NCI-H510A treated with DMSO at 0.1 percent for 48 hours (cell line): ENCODE data around the gene NCAPG2.

Source experiments
- DNase-seq: peaks from one replicate; lab custom pipeline; 2025; lab: John Stamatoyannopoulos, UW

Gene NCAPG2

GRCh38 chr7:158733220-158733519 lies 28.6 kb upstream of the NCAPG2 start:
- no peak for DNase-seq

- DNase-seq, result no peak
Measured at GRCh38 chr7:158732494-158733219, 28.1 kb upstream of the NCAPG2 start.

- no peak for DNase-seq
Measured at GRCh38 chr7:158731761-158732160, 27.2 kb upstream of the NCAPG2 start.

GRCh38 chr7:158730383-158731346 lies 26.1 kb upstream of the NCAPG2 start:
- DNase-seq, result no peak

GRCh38 chr7:158729646-158730382 lies 25.2 kb upstream of the NCAPG2 start:
- no peak for DNase-seq

GRCh38 chr7:158728911-158729645 lies 24.5 kb upstream of the NCAPG2 start:
- no peak for DNase-seq

- no peak for DNase-seq
Measured at GRCh38 chr7:158727690-158728089, 23.1 kb upstream of the NCAPG2 start.

GRCh38 chr7:158726277-158726807 lies 21.7 kb upstream of the NCAPG2 start:
- DNase-seq, result no peak

GRCh38 chr7:158725506-158725800 lies 20.8 kb upstream of the NCAPG2 start:
- DNase-seq, result no peak

GRCh38 chr7:158724658-158725505 lies 20.3 kb upstream of the NCAPG2 start:
- no peak for DNase-seq

GRCh38 chr7:158723714-158724385 lies 19.2 kb upstream of the NCAPG2 start:
- no peak for DNase-seq

- no peak for DNase-seq
Measured at GRCh38 chr7:158723266-158723665, 18.7 kb upstream of the NCAPG2 start.

GRCh38 chr7:158722574-158723237 lies 18.1 kb upstream of the NCAPG2 start:
- DNase-seq, result no peak

GRCh38 chr7:158720112-158720511 lies 15.5 kb upstream of the NCAPG2 start:
- no peak for DNase-seq

GRCh38 chr7:158716802-158717201 lies 12.2 kb upstream of the NCAPG2 start:
- DNase-seq, result no peak

GRCh38 chr7:158710651-158711102 lies 6.1 kb upstream of the NCAPG2 start:
- no peak for DNase-seq

- no peak for DNase-seq
Measured at GRCh38 chr7:158707610-158708009, 3.0 kb upstream of the NCAPG2 start.

GRCh38 chr7:158706710-158707590 lies 2.3 kb upstream of the NCAPG2 start:
- DNase-seq, result no peak

- no peak for DNase-seq
Measured at GRCh38 chr7:158706273-158706704, 1.7 kb upstream of the NCAPG2 start.
